Measurements from ENCODE around the gene ZFHX2. TPM values are rescaled to one million over a fixed set of nuclear protein-coding genes. Genes with fewer than 3 reads are reported as not detected.

ZFHX2 gene
- polyA plus RNA-seq, 1 of the 3 experiments (the other 2 are of a cell fraction), result 0.77 TPM

DNA sequence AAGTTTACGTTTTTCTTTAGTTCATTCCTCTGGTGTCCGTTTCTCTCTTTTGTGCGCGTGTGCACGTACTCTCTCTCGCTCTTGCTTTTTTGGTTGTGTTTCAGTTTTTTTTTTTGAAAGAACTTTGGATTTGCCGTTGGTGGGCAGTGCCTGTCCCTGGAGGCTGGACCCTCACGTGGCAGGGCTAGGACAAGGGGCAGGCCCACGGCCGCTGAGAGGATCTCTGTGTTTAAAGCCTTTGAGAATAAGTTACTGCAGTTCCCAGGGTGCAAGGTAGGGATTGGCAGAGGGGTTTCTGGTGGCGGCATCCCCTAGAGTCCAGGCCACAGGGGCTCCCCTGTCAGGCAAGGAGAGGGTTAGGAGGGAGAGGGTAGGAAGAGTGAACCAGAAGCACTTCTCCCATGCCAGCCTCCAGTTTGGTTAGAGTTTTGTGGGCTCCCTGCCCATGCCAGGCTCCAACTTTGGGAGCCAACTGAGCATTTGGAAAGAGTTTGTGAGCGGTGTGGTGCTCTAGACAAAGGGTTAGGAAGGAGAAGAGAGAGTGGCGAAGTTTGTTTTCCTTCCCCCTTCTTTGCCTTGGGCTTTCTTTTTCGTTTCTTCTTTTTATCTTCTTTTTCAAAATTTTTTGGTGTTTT, 30.5 kb downstream of the ZFHX2 start:
- H3K9me2 ChIP-seq, result no peaks in the 10 kb centered on the region
- no peak overlapping the region for H3K4me3 ChIP-seq (ENCODE audit: low read depth in 2 of 2, low read length in 1 of 2)
- H4K20me1 ChIP-seq (ENCODE audit: insufficient read depth), result no peaks in the 10 kb centered on the region
- no peaks in the 10 kb centered on the region for H3F3A ChIP-seq (replicated peaks; ENCODE audit: insufficient read depth)
- peaks cover 0 to 3% of the 10 kb centered on the region in 2 experiments for H3K36me3 ChIP-seq (replicated peaks in 1 of 2; ENCODE audit: control insufficient read depth in 1 of 2, insufficient read depth in 2 of 2, low read length in 1 of 2)
- DNase-seq, result no peak
- no peak overlapping the region for H3K27ac ChIP-seq (ENCODE audit: low read depth in 2 of 2, low read length in 1 of 2)
- CTCF ChIA-PET, result interaction anchor here (1.1 to 2.0 kb wide), 4 partner anchors 8 to 39 kb away, joined by 3 to 9 read pairs (median 6); no protein-coding TSS in a partner anchor
- H3K9ac ChIP-seq, result no peak overlapping the region
- H3K4me1 ChIP-seq (ENCODE audit: control insufficient read depth in 1 of 2, insufficient read depth in 2 of 2, low read depth in 1 of 2, low read length in 1 of 2), result no peaks in the 10 kb centered on the region
- H3K79me2 ChIP-seq (ENCODE audit: insufficient read depth), result no peaks in the 10 kb centered on the region
- no peak overlapping the region for H2AFZ ChIP-seq (ENCODE audit: low read depth)
- whole genome bisulfite sequencing (ENCODE audit: low lambda C conversion rate), result 81% methylated on average over 14 of the region's 14 CpGs
- POLR2A ChIA-PET, result no interaction called here
- H3K27me3 ChIP-seq (ENCODE audit: insufficient read depth), result no peaks in the 10 kb centered on the region
- no peak overlapping the region for H3K4me2 ChIP-seq
- H3K9me3 ChIP-seq, result no peaks in the 10 kb centered on the region
- no peak for TF ChIP-seq SMC3 (IDR thresholded peaks at IDR 0.05; ENCODE audit: low read depth, low read length)
- no peak for TF ChIP-seq TCF12 (IDR thresholded peaks at IDR 0.05)
- TF ChIP-seq JUND (IDR thresholded peaks at IDR 0.05), result no peak
- no peak for TF ChIP-seq EP300 (IDR thresholded peaks at IDR 0.05; ENCODE audit: borderline replicate concordance in 1 of 2, low read depth in 1 of 2, low read length in 1 of 2)
- TF ChIP-seq EZH2phosphoT487 (IDR thresholded peaks at IDR 0.05; ENCODE audit: borderline replicate concordance, low read depth), result no peak
- TF ChIP-seq ELF1 (IDR thresholded peaks at IDR 0.05), result no peak
- TF ChIP-seq RCOR1 (IDR thresholded peaks at IDR 0.05; ENCODE audit: low read length), result no peak
- no peak for TF ChIP-seq RXRA (IDR thresholded peaks at IDR 0.05; ENCODE audit: borderline replicate concordance, low read depth)
- TF ChIP-seq MEF2A (IDR thresholded peaks at IDR 0.05; ENCODE audit: borderline replicate concordance, low read depth), result no peak
- no peak for TF ChIP-seq SIN3A (IDR thresholded peaks at IDR 0.05; ENCODE audit: borderline replicate concordance, low read depth, low read length)
- TF ChIP-seq, protein P1, sequence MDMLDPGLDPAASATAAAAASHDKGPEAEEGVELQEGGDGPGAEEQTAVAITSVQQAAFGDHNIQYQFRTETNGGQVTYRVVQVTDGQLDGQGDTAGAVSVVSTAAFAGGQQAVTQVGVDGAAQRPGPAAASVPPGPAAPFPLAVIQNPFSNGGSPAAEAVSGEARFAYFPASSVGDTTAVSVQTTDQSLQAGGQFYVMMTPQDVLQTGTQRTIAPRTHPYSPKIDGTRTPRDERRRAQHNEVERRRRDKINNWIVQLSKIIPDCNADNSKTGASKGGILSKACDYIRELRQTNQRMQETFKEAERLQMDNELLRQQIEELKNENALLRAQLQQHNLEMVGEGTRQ (IDR thresholded peaks at IDR 0.05; ENCODE audit: borderline replicate concordance, low read depth, low read length), result no peak
- TF ChIP-seq TEAD4 (IDR thresholded peaks at IDR 0.05; ENCODE audit: borderline replicate concordance, insufficient read depth), result no peak
- TF ChIP-seq FOXM1 (IDR thresholded peaks at IDR 0.05; ENCODE audit: low read depth), result no peak
- no peak for TF ChIP-seq USF1 (IDR thresholded peaks at IDR 0.05; ENCODE audit: borderline replicate concordance, low read depth)
- TF ChIP-seq FOSL2 (IDR thresholded peaks at IDR 0.05; ENCODE audit: borderline replicate concordance, low read depth), result no peak
- no peak for TF ChIP-seq NRF1 (IDR thresholded peaks at IDR 0.05; ENCODE audit: low read depth, low read length)

DNA sequence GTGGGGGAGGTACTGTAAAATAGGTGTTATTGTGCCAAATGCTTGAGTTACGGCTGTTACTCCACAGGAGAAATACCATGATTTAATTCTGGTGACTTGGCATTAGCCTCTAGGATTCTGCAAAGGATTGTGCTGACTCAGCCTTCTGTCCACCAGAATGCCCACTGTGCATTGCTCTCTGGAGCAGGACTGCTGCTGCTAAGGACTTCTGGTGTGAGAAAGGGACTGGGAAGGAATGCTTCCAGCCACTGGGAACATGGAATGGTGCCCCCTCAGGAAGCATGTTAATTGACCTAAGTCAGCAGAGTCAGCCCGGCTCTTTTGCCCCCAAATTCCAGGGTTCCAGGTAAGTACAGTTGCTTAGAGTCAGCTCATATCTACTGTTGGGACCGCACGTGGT, 32.9 kb downstream of the ZFHX2 start:
- Histone ChIP-seq H3K27me3 (ENCODE audit: insufficient read depth) (no peaks in the 10 kb centered on the region), H4K20me1 (ENCODE audit: insufficient read depth) (no peaks in the 10 kb centered on the region), H3K4me3 (ENCODE audit: low read depth in 2 of 2, low read length in 1 of 2) (no peak overlapping the region), H3K4me1 (ENCODE audit: control insufficient read depth in 1 of 2, insufficient read depth in 2 of 2, low read depth in 1 of 2, low read length in 1 of 2) (peaks cover 0 to 12% of the 10 kb centered on the region in 2 experiments; a peak in 1 of 4 replicates), H3K27ac (ENCODE audit: low read depth in 2 of 2, low read length in 1 of 2) (no peak overlapping the region), H3K36me3 (replicated peaks in 1 of 2; ENCODE audit: control insufficient read depth in 1 of 2, insufficient read depth in 2 of 2, low read length in 1 of 2) (no peaks in the 10 kb centered on the region), H3K9me2 (no peaks in the 10 kb centered on the region), H3K9me3 (no peaks in the 10 kb centered on the region), H3K79me2 (ENCODE audit: insufficient read depth) (no peaks in the 10 kb centered on the region), H3K4me2 (no peak overlapping the region), H2AFZ (ENCODE audit: low read depth) (no peak overlapping the region), H3K9ac (no peak overlapping the region), H3F3A (replicated peaks; ENCODE audit: insufficient read depth) (no peaks in the 10 kb centered on the region)
- 94% methylated on average over 2 of the region's 4 CpGs for WGBS (ENCODE audit: low lambda C conversion rate)
- ChIA-PET POLR2A (interaction anchor here (1.4 kb wide), 1 partner anchor 12 kb away, joined by 3 read pairs; no protein-coding TSS in a partner anchor), CTCF (interaction anchor here (1.0 to 1.5 kb wide), 2 partner anchors 38 to 40 kb away, joined by 5 to 8 read pairs; no protein-coding TSS in a partner anchor)
- DNase-seq, result no peak
- no peak for TF ChIP-seq SMC3 (IDR thresholded peaks at IDR 0.05; ENCODE audit: low read depth, low read length)
- TF ChIP-seq, protein P2, sequence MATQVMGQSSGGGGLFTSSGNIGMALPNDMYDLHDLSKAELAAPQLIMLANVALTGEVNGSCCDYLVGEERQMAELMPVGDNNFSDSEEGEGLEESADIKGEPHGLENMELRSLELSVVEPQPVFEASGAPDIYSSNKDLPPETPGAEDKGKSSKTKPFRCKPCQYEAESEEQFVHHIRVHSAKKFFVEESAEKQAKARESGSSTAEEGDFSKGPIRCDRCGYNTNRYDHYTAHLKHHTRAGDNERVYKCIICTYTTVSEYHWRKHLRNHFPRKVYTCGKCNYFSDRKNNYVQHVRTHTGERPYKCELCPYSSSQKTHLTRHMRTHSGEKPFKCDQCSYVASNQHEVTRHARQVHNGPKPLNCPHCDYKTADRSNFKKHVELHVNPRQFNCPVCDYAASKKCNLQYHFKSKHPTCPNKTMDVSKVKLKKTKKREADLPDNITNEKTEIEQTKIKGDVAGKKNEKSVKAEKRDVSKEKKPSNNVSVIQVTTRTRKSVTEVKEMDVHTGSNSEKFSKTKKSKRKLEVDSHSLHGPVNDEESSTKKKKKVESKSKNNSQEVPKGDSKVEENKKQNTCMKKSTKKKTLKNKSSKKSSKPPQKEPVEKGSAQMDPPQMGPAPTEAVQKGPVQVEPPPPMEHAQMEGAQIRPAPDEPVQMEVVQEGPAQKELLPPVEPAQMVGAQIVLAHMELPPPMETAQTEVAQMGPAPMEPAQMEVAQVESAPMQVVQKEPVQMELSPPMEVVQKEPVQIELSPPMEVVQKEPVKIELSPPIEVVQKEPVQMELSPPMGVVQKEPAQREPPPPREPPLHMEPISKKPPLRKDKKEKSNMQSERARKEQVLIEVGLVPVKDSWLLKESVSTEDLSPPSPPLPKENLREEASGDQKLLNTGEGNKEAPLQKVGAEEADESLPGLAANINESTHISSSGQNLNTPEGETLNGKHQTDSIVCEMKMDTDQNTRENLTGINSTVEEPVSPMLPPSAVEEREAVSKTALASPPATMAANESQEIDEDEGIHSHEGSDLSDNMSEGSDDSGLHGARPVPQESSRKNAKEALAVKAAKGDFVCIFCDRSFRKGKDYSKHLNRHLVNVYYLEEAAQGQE (IDR thresholded peaks at IDR 0.05; ENCODE audit: low read depth, low read length), result no peak
- TF ChIP-seq TCF12 (IDR thresholded peaks at IDR 0.05), result no peak
- no peak for TF ChIP-seq MEF2A (IDR thresholded peaks at IDR 0.05; ENCODE audit: borderline replicate concordance, low read depth)
- TF ChIP-seq, protein P3, sequence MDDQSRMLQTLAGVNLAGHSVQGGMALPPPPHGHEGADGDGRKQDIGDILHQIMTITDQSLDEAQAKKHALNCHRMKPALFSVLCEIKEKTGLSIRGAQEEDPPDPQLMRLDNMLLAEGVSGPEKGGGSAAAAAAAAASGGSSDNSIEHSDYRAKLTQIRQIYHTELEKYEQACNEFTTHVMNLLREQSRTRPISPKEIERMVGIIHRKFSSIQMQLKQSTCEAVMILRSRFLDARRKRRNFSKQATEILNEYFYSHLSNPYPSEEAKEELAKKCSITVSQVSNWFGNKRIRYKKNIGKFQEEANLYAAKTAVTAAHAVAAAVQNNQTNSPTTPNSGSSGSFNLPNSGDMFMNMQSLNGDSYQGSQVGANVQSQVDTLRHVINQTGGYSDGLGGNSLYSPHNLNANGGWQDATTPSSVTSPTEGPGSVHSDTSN (IDR thresholded peaks at IDR 0.05), result no peak
- no peak for TF ChIP-seq FOXJ3 (CRISPR knock-in tag; IDR thresholded peaks at IDR 0.05)

All from SK-N-SH (cell line).